Measurements from ENCODE around the gene JADE2. TPM values are rescaled to one million over a fixed set of nuclear protein-coding genes. Genes with fewer than 3 reads are reported as not detected.

The JADE2 gene
- total and polyA plus RNA-seq, 2 experiments from 2014 or later = 16.2 to 40.8 TPM

DNA sequence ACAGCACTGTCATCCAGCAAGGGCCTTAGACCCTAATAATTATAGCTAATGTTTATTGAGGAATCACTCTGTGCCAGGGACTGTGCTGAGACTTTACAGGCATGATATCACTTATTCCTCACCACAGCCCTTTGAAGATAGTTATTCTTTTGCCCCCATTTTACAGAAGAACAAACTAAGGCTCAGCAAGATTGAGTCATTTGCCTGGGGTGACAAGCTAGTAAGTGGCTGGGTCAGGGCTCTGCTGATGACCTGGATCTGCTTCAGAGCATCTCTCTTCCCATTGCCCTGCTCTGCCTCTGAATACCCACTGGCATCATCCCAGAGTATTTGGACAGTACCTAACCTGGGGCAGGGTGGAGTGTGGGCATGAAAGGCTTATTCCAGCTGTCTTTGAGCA lies 11.8 kb downstream of the JADE2 start (continued):
- TF ChIP-seq, protein P1, sequence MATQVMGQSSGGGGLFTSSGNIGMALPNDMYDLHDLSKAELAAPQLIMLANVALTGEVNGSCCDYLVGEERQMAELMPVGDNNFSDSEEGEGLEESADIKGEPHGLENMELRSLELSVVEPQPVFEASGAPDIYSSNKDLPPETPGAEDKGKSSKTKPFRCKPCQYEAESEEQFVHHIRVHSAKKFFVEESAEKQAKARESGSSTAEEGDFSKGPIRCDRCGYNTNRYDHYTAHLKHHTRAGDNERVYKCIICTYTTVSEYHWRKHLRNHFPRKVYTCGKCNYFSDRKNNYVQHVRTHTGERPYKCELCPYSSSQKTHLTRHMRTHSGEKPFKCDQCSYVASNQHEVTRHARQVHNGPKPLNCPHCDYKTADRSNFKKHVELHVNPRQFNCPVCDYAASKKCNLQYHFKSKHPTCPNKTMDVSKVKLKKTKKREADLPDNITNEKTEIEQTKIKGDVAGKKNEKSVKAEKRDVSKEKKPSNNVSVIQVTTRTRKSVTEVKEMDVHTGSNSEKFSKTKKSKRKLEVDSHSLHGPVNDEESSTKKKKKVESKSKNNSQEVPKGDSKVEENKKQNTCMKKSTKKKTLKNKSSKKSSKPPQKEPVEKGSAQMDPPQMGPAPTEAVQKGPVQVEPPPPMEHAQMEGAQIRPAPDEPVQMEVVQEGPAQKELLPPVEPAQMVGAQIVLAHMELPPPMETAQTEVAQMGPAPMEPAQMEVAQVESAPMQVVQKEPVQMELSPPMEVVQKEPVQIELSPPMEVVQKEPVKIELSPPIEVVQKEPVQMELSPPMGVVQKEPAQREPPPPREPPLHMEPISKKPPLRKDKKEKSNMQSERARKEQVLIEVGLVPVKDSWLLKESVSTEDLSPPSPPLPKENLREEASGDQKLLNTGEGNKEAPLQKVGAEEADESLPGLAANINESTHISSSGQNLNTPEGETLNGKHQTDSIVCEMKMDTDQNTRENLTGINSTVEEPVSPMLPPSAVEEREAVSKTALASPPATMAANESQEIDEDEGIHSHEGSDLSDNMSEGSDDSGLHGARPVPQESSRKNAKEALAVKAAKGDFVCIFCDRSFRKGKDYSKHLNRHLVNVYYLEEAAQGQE (IDR thresholded peaks at IDR 0.05; ENCODE audit: unreplicated experiment) = no peak
- no peak for TF ChIP-seq JUNB (IDR thresholded peaks at IDR 0.05; ENCODE audit: unreplicated experiment)
- TF ChIP-seq, protein P2, sequence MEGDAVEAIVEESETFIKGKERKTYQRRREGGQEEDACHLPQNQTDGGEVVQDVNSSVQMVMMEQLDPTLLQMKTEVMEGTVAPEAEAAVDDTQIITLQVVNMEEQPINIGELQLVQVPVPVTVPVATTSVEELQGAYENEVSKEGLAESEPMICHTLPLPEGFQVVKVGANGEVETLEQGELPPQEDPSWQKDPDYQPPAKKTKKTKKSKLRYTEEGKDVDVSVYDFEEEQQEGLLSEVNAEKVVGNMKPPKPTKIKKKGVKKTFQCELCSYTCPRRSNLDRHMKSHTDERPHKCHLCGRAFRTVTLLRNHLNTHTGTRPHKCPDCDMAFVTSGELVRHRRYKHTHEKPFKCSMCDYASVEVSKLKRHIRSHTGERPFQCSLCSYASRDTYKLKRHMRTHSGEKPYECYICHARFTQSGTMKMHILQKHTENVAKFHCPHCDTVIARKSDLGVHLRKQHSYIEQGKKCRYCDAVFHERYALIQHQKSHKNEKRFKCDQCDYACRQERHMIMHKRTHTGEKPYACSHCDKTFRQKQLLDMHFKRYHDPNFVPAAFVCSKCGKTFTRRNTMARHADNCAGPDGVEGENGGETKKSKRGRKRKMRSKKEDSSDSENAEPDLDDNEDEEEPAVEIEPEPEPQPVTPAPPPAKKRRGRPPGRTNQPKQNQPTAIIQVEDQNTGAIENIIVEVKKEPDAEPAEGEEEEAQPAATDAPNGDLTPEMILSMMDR (conservative IDR thresholded peaks at IDR 0.05; ENCODE audit: low read depth in 2 of 2) = no peak

DNA sequence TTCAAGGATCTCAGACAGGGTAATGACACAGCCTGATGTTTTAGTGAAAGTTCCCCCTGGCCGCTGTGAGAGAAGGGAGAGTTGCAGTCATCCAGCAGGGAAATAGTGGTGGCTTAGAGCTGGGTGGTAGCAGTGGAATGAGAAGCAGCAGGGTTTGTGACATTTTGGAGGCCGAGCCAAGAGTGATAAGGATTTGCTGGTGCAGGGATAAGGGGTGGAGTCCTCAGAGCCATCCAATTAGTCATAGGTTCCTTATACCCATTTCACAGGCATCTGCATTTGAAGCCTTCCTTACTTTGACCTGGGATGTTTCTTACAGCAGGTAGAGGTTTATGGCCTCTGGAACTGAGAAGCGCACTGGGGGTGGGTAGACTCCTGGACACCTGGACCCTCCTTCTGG lies 12.8 kb downstream of the JADE2 start:
- H3K36me3 ChIP-seq (ENCODE audit: insufficient read depth) = peaks cover 14% of the 10 kb centered on the region; the same call in 1 of the 2 replicates
- H3K27me3 ChIP-seq (ENCODE audit: insufficient read depth) = no peaks in the 10 kb centered on the region
- H3K4me3 Mint-ChIP-seq = no peak overlapping the region
- 0 out of 2 replicates have a peak overlapping the region, but pooled peaks have one; percentile 50 for H3K27ac ChIP-seq (ENCODE audit: low read depth)
- peaks cover 24% of the 10 kb centered on the region for H3K4me1 ChIP-seq (ENCODE audit: insufficient read depth)
- H3K4me1 Mint-ChIP-seq = peaks cover 56% of the 10 kb centered on the region
- TF ChIP-seq NANOG (IDR thresholded peaks at IDR 0.05; ENCODE audit: borderline replicate concordance) = no peak
- TF ChIP-seq, protein P1 (IDR thresholded peaks at IDR 0.05; ENCODE audit: unreplicated experiment) = no peak
- TF ChIP-seq, protein P3, sequence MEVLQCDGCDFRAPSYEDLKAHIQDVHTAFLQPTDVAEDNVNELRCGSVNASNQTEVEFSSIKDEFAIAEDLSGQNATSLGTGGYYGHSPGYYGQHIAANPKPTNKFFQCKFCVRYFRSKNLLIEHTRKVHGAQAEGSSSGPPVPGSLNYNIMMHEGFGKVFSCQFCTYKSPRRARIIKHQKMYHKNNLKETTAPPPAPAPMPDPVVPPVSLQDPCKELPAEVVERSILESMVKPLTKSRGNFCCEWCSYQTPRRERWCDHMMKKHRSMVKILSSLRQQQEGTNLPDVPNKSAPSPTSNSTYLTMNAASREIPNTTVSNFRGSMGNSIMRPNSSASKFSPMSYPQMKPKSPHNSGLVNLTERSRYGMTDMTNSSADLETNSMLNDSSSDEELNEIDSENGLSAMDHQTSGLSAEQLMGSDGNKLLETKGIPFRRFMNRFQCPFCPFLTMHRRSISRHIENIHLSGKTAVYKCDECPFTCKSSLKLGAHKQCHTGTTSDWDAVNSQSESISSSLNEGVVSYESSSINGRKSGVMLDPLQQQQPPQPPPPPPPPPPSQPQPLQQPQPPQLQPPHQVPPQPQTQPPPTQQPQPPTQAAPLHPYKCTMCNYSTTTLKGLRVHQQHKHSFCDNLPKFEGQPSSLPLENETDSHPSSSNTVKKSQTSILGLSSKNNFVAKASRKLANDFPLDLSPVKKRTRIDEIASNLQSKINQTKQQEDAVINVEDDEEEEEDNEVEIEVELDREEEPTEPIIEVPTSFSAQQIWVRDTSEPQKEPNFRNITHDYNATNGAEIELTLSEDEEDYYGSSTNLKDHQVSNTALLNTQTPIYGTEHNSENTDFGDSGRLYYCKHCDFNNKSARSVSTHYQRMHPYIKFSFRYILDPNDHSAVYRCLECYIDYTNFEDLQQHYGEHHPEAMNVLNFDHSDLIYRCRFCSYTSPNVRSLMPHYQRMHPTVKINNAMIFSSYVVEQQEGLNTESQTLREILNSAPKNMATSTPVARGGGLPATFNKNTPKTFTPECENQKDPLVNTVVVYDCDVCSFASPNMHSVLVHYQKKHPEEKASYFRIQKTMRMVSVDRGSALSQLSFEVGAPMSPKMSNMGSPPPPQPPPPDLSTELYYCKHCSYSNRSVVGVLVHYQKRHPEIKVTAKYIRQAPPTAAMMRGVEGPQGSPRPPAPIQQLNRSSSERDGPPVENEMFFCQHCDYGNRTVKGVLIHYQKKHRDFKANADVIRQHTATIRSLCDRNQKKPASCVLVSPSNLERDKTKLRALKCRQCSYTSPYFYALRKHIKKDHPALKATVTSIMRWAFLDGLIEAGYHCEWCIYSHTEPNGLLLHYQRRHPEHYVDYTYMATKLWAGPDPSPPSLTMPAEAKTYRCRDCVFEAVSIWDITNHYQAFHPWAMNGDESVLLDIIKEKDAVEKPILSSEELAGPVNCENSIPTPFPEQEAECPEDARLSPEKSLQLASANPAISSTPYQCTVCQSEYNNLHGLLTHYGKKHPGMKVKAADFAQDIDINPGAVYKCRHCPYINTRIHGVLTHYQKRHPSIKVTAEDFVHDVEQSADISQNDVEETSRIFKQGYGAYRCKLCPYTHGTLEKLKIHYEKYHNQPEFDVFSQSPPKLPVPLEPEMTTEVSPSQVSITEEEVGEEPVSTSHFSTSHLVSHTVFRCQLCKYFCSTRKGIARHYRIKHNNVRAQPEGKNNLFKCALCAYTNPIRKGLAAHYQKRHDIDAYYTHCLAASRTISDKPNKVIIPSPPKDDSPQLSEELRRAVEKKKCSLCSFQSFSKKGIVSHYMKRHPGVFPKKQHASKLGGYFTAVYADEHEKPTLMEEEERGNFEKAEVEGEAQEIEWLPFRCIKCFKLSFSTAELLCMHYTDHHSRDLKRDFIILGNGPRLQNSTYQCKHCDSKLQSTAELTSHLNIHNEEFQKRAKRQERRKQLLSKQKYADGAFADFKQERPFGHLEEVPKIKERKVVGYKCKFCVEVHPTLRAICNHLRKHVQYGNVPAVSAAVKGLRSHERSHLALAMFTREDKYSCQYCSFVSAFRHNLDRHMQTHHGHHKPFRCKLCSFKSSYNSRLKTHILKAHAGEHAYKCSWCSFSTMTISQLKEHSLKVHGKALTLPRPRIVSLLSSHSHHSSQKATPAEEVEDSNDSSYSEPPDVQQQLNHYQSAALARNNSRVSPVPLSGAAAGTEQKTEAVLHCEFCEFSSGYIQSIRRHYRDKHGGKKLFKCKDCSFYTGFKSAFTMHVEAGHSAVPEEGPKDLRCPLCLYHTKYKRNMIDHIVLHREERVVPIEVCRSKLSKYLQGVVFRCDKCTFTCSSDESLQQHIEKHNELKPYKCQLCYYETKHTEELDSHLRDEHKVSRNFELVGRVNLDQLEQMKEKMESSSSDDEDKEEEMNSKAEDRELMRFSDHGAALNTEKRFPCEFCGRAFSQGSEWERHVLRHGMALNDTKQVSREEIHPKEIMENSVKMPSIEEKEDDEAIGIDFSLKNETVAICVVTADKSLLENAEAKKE (CRISPR knock-in tag; IDR thresholded peaks at IDR 0.05) = no peak
- no peak overlapping the region for H3K4me3 ChIP-seq
- ATAC-seq = no peak
- peaks cover 4% of the 10 kb centered on the region for H4K20me1 ChIP-seq (replicated peaks; ENCODE audit: insufficient read depth)
- H3K79me2 ChIP-seq (replicated peaks; ENCODE audit: insufficient read depth) = peaks cover 71% of the 10 kb centered on the region
- peaks cover 19% of the 10 kb centered on the region; the same call in 1 of the 2 replicates for H3F3A ChIP-seq (replicated peaks; ENCODE audit: low read depth)
- H3K36me3 Mint-ChIP-seq (ENCODE audit: low read depth) = peaks cover 63% of the 10 kb centered on the region
- H3K27ac Mint-ChIP-seq = peak overlapping the region; percentile 49
- no peaks in the 10 kb centered on the region for H3K9me3 Mint-ChIP-seq
- H2AFZ ChIP-seq = no peak overlapping the region
- H3K9me2 ChIP-seq (ENCODE audit: insufficient read depth) = no peaks in the 10 kb centered on the region
- no peak for DNase-seq (ENCODE audit: low spot score)
- H3K27me3 Mint-ChIP-seq (ENCODE audit: insufficient read depth, low read depth, poor library complexity) = peaks cover 12% of the 10 kb centered on the region
- H3K4me2 ChIP-seq = no peak overlapping the region

Data from GM23338 (cell line).